Mononuclear cell (primary cell): ENCODE data around the gene PAK6. TPM values are rescaled to one million over a fixed set of nuclear protein-coding genes. Genes with fewer than 3 reads are reported as not detected.

Source experiments
- H3K27me3 ChIP-seq: 2 replicates; pipeline ENCODE4 v1.6.0; 2011; ENCODE audit warnings: low read length, control low read depth; ENCODE audit not compliant: insufficient read depth
- H3K4me1 ChIP-seq: 2 replicates; pipeline ENCODE4 v1.5.1; 2011; ENCODE audit warnings: mild to moderate bottlenecking, low read length, control low read depth; ENCODE audit not compliant: insufficient read depth
- H3K4me3 ChIP-seq: 2 replicates; pipeline ENCODE4 v1.5.1; 2011; ENCODE audit warnings: mild to moderate bottlenecking, low read length, moderate library complexity
- H3K9me3 ChIP-seq: 2 replicates; pipeline ENCODE4 v1.5.1; 2011; ENCODE audit warnings: low read depth, mild to moderate bottlenecking, control low read depth, low read length
- total RNA-seq: library from RNA; depleted of rRNA; stranded (reverse); fragments of >200 nt; gene quantifications from one replicate; pipeline ENCODE4 v1.2.3, GENCODE V29; 2012

Gene PAK6
- total RNA-seq, 1 donor, result 0.42 TPM

DNA sequence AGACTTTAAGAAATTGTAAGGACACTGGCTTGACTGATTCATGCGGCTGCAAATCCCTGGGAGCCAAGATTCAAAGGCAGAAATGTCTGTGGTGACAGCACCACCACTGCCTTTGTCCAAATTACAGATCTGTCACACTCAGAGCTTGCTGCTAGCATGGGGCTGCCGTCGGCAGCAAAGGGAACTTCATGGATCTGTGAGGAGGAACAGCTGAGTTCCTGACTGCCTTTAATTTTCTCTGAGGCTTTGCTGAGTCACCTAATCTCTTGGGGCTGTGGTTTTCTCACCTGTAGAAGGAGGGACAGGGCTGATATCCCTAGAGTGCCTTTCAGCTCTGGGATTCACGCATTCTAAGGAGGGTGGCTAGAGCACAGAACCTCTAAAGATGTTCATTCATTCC, 4.1 kb upstream of the PAK6 start:
- Histone ChIP-seq H3K9me3 (no peaks in the 10 kb centered on the region), H3K4me3 (no peak overlapping the region), H3K27me3 (peaks cover 5% of the 10 kb centered on the region), H3K4me1 (peaks cover 47% of the 10 kb centered on the region)

DNA sequence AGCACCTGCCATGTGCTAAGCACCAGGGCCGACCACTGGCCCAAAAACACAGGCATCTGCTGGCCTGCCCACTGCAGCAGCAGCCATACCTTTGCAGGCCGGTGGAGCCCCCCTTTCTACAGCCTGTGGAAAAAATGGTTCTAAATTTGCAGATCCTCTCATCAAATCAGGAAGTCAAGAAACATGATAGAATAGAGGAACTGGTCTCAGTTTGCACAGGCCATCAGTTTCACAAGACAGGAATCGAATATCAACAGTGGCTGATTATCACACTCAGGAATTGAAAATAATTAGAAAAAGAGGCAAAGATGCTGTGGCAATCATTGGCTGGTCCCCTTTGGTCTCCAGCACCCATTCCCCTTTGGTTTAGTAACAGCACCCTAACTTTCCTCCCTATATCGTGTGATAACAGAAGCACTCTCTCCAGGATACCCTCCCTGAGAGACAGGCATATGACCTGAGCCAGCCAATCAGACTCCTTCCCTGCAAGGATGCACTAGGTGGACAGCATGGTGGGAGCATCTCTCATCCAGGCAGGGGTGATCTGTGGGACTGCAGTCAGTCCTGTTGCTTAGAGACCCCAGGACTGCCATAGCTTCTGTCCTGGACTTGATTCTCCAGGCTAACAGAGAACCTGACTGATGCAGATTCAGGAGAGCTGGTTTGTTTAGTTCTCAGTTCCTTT, 3.5 kb upstream of the PAK6 start:
- no peaks in the 10 kb centered on the region for H3K9me3 ChIP-seq
- H3K4me1 ChIP-seq, result peaks cover 47% of the 10 kb centered on the region
- H3K27me3 ChIP-seq, result peaks cover 5% of the 10 kb centered on the region
- no peak overlapping the region for H3K4me3 ChIP-seq

DNA sequence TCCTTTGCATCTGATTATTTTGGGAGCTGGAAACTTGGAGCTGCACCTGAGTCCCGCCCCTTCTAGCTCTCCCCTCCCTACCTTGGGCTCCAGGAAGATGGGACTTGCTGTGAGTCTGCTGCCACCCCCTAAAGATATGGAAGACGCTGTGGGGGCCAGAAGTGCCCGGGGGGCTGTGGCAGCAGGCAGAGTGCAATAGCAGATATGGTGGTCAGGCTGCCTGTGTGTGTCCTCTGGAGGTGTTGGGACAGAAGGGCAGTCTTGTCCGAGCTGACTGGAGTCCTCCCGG, 485 bp downstream of the PAK6 start:
- Histone ChIP-seq H3K4me3 (no peak overlapping the region), H3K27me3 (peaks cover 5% of the 10 kb centered on the region), H3K9me3 (no peaks in the 10 kb centered on the region), H3K4me1 (peaks cover 29% of the 10 kb centered on the region)

DNA sequence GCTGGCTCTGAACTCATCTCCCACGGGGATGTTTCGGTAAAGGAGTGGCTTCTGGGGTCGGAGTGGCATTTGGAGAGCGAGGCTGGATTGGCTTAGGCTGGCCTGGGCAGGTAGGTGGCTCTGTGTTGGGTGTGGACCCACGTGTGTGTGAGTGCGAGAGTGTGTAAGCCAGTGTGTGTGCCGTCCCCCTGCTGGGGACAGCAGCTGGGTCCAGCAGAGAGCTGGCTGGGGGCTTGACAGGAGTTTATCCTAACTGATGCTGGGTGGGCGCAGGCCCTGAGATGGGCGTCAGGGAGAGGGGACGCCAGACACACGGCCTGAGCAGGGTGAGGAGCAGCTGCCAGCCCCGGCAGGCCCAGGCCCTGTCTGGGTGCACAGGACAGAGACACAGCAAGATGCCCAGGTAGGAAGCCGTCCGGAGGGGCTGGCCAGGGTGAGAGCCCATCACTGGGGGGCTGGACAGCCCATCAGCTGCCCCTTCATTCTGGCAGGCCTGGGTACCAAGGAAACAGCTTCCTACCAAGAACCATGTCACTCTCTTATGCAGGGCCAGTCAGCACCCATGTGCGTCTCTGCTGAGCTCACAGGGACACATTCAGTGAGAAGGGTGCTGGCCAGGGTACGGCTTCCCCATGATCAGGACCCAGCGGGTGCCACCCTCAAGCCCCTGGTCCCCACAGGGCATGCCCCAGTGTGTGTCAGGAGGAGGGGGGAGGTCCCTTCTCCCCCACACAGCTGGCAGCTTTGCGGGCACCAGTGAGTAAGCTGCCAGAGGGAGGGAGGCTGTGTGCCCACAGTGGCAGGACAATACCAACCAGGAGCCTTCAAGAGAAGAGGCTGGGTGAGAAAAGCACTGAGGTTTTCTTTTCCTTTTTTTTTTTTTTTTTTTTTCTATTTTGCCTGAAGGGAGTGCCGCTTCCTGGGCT, 1.1 kb downstream of the PAK6 start:
- Histone ChIP-seq H3K9me3 (no peaks in the 10 kb centered on the region), H3K4me3 (no peak overlapping the region)

DNA sequence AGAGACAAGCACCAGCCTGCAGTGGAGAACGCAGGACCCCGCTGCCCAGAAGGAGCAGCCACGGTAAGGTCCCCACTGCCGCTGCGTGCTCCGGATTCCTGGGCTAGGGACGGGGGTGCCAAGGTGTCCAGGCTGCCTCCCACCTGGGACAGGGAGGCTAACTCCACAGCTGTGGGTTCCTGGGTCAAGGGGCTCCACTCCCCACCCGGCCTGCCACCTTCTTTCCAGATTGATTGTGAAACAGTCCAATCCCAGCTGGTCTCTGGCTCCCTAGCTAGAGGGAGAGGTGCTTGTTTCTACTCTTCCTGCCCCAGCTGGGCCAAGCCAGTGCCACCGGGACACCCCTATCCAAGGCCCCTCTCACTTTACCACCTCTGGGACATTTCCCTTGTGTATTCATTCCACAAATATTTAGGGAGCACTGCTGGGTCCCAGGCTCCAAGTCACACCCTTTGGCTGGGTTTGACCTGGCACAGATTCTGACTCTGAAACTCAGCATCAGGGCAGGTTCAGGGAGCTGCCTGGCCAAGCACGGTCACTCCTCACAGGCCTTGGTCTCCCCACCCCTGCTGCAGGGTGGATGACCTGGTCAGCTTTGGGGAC, 1.9 kb downstream of the PAK6 start:
- Histone ChIP-seq H3K27me3 (peaks cover 5% of the 10 kb centered on the region), H3K4me1 (peaks cover 15% of the 10 kb centered on the region), H3K9me3 (no peaks in the 10 kb centered on the region), H3K4me3 (no peak overlapping the region)

More for the DNA sequence above, 1.1 kb downstream of the PAK6 start:
- Histone ChIP-seq H3K4me1 (peaks cover 23% of the 10 kb centered on the region), H3K27me3 (peaks cover 5% of the 10 kb centered on the region)

DNA sequence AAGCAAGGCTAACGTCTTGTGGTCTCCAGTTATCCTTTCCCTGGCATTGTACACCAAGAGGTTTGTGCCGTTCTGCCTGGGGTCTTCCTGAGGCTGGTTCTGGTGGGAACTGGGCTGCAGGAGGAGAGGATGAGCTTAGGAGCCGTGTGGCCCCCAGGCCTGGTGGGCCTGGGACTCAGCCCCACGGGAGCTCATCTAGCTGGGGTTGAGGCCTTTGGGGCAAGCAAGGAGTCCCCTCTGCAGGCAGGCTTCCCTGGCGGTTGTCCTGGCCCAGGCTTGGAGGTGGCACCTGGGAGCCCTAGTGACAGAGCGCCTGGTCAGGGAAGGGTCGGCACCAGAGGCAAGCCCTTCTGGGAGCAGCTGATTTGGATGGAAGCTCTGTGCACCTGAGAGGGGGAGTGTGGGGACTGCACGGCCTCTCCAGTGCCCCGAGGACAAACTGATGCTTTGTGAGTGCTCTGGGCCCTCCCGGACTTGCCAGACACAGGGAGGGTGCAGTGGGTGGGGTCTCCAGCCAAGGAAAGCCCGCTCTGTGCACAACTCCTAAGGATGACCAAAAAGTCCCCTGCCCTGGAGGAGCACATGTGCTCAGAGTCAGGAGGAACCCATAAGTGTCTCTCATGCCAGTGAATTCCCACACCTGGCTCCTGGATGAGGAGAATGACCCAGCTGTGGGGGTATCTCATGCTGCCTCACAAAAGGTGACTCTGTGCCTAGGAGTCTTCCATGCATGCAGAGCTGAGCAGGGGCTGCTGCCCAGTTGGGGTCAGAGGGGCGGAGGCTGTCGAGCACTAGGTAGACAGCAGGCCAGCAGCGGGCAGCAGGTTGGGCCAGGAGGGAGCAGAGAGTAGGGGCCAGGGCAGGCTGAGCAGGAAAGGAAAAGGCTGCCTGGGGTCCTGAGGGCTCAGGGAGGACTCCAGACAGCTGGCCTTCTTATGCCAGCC, 2.7 kb downstream of the PAK6 start:
- Histone ChIP-seq H3K4me1 (peaks cover 11% of the 10 kb centered on the region), H3K27me3 (peaks cover 5% of the 10 kb centered on the region), H3K9me3 (no peaks in the 10 kb centered on the region), H3K4me3 (no peak overlapping the region)

DNA sequence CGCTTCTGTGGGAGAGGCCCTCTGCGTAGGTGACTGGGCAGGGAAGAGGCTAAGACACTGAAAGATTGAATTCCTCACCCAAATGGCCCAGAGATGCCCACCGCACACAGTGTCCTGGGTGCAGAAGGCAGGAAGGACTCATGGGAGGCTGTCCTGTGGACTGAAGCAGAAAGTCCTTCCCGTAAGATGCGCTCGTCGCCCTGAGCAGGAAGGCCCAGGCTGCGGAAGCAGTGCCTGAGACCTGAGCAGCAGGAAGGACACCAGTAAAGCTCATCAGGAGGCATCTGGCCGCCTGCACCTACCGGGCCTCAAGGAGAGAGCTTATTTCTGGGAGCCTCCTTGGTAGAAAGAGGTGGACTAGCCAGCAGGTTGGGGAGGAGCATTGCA, 3.3 kb downstream of the PAK6 start:
- no peak overlapping the region for H3K4me3 ChIP-seq
- peaks cover 11% of the 10 kb centered on the region for H3K4me1 ChIP-seq
- H3K27me3 ChIP-seq, result peaks cover 5% of the 10 kb centered on the region
- no peaks in the 10 kb centered on the region for H3K9me3 ChIP-seq

DNA sequence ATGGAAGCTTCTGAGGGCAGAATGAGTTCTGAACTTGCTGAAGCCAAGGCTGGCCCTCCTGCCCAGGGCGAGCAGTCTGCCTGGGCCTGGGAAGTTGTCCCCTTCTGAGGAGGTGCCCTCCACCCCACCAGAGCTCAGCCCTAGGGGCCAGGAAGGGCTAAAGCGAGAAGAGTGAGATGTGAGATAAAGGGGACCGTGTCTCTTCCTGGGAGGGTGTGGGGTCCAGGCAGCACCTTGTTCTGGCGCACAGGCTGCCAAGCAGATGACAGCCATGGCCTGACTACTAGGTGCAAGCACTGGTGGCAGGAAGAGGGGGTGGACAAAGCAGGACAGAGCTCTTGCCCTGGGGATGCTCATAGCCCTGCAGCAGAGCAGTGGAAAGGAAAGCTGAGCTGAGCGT, 3.7 kb downstream of the PAK6 start:
- no peaks in the 10 kb centered on the region for H3K9me3 ChIP-seq
- peaks cover 11% of the 10 kb centered on the region for H3K4me1 ChIP-seq
- H3K27me3 ChIP-seq, result peaks cover 5% of the 10 kb centered on the region
- no peak overlapping the region for H3K4me3 ChIP-seq

DNA sequence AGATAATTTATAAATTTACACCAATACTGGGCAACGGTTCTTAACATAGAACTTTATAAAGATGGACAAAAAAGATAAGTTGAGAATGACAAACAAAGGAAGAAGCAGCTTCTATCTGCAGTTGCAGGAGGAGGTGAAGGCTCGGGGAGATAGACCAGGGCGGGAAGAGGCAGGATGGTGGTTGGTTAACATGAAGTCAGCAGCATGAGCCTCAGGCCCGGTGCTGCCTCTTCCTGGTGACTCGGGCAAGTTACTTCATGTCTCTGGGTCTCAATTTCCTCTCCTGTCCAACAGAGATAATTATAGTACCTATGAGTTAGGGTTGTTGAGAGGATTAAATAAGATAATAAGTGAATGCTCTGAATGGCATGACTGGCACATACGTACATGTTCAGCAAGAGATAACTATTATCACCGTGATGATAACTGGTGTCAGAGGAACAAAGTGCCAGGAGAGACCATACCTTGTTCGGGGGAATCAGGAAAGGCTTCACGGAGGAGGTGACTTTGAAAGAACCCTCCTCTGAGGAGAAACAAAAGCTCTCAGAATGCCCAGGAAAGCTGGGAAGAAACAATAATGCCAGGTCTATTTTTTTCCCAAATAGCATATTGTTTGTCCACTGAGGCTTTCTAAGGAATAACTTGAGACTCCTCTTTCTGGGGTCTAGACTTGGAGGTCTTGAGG, 4.4 kb downstream of the PAK6 start:
- peaks cover 11% of the 10 kb centered on the region for H3K4me1 ChIP-seq
- no peaks in the 10 kb centered on the region for H3K9me3 ChIP-seq
- H3K27me3 ChIP-seq, result peaks cover 5% of the 10 kb centered on the region
- H3K4me3 ChIP-seq, result no peak overlapping the region

DNA sequence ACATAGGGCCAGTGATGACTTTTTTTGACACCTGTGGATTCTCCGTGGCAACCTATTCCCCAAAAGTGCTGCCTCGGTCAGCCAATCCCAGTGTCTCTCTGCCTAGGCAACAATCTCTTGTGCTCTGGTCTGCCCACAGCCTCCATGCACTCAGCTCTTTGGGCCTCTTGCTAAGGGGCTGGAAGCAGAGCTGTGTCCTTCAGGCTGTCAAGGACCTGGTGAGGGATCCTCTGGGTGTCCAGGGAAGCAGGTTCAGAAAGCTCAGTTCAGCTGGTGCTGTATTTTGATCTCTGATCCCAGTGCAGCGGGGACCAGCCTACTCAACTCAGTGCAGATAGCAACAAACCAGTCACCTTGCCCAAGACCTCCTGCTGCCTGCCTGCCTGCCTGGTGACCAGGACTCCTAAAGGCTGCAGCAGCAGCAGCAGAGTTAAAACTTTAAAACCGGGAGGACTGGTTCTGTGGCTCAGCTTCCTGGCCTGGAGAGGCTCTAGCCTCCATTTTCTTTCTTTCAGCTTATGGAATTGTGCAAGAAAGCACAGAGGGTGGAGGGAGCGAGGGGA, 6.2 kb downstream of the PAK6 start:
- H3K9me3 ChIP-seq, result no peaks in the 10 kb centered on the region
- no peaks in the 10 kb centered on the region for H3K27me3 ChIP-seq
- H3K4me1 ChIP-seq, result no peaks in the 10 kb centered on the region
- no peak overlapping the region for H3K4me3 ChIP-seq

DNA sequence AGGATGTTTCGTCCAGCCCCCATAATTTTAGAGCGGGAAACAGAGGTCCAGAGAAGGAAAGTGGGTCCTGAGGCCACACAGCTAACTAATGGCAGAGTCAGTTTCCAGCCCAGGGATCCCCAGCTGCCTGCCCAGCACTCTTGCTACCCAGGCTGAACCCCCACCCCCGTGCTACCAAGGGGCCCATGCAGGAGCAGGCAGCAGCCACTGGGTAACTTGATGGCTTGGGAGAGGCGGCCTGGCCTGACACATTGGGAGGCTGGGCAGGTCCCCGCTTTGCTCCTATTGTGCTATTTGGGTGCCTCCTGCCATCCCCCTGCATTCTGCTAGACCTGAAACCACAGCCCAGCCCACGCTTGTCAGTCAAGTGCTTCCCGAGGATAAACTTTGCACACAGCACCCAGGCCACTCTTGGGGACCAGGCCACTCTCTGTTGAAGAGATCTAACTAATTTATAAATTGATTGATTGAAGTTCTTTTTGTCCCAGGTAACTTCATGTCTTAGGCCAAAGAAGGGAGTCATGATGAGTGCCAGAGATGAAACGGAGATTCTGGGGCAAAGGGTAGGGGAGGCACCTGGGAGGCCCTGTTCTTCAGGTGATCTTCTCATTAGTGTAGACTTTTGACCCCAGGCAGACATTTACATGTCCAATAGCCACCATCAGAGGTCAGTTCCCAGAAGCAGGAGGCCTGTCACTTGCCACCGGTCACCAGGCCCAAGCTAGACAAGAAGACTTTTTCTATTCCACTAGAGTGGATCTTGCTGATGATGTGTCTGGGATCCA, 7.0 kb downstream of the PAK6 start:
- H3K4me3 ChIP-seq, result no peak overlapping the region
- no peaks in the 10 kb centered on the region for H3K9me3 ChIP-seq
- no peaks in the 10 kb centered on the region for H3K27me3 ChIP-seq
- no peaks in the 10 kb centered on the region for H3K4me1 ChIP-seq

DNA sequence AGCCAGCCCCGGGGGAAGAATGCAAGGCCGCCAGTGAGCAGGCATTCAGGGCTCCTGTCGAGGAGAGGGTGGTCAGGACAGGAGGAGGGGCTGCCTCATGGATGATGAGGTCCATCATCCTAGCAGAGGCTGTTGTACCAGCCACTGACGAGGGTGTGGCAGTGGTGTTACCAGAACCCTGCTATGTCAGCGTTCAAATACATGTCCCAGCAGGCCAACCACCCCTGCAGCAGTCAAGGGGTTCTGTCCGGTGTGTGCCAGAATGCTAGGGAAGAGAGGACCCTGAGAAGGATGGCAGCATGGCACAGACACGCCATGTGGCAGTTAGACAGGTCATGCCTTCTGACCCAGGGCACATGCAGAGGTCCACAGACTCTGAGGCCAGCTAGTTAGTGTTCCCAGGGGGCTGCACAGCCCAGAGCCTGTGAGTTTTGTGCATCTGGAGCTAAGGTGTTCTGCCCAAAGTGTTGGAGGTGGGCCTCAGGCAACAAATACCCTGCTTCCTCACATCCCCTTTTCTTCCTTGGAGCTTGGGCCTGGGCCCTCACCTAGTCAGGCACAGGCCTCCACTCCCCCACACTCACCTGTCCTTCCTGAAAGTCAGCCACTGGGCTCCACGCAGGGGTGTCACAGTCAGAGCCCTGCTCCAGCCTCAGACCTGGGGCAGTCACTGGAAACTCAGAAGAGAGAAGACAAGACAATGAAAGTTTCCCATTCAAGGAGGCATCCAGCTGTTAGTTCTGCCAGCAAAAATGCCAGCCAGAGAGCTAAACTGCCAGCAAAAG, 7.8 kb downstream of the PAK6 start:
- no peaks in the 10 kb centered on the region for H3K4me1 ChIP-seq
- no peaks in the 10 kb centered on the region for H3K9me3 ChIP-seq
- H3K4me3 ChIP-seq, result no peak overlapping the region
- peaks cover 6% of the 10 kb centered on the region for H3K27me3 ChIP-seq
